Panc1 (cell line): ENCODE data around the gene RHBDL1. TPM values are rescaled to one million over a fixed set of nuclear protein-coding genes. Genes with fewer than 3 reads are reported as not detected.

Experiments
- ATAC-seq: fragments of 200-7000 bp; cut with Tn5 transposase; 2 replicates; pipeline ENCODE4 v1.9.1; 2020; ENCODE audit warnings: mild to moderate bottlenecking, moderate library complexity
- BruUV-seq: library from RNA; stranded (reverse); fragments of 400-500 nt; replicated peaks from 2 replicates; lab custom pipeline; 2021; lab: Mats Ljungman, UMichigan
- CTCF ChIA-PET: fragments of 300-600 bp; sonication (Branson Sonifier 250); formaldehyde crosslinking; loops from one replicate; lab custom pipeline; 2022; ENCODE audit warnings: antibody characterized with exemption; lab: Charles Lee
- POLR2A ChIA-PET: fragments of 300-600 bp; sonication (Branson Sonifier 250); formaldehyde crosslinking; loops from one replicate; lab custom pipeline; 2022; ENCODE audit warnings: antibody characterized with exemption; lab: Charles Lee
- DNase-seq: peaks from one replicate; pipeline ENCODE4 v3.0.0-alpha.2; 2010; ENCODE audit warnings: low read depth, low spot score
- H3K27ac ChIP-seq: 2 replicates; pipeline ENCODE4 v1.5.1; 2011; ENCODE audit warnings: mild to moderate bottlenecking, low read length, inconsistent platforms
- H3K27me3 ChIP-seq: fragments of 200-500 bp; sonication (Bioruptor generic); 2 replicates; pipeline ENCODE4 v1.6.0; 2014; ENCODE audit warnings: low read length, inconsistent platforms; ENCODE audit not compliant: control insufficient read depth, insufficient read depth
- H3K36me3 ChIP-seq: fragments of 200-500 bp; sonication (Bioruptor generic); 2 replicates; pipeline ENCODE4 v1.5.1; 2014; ENCODE audit warnings: inconsistent platforms, mild to moderate bottlenecking, low read length, moderate library complexity; ENCODE audit not compliant: control insufficient read depth, insufficient read depth
- H3K4me1 ChIP-seq: 2 replicates; pipeline ENCODE4 v1.5.1; 2011; ENCODE audit warnings: inconsistent platforms, mild to moderate bottlenecking, low read length, moderate library complexity; ENCODE audit not compliant: control insufficient read depth, insufficient read depth
- H3K4me3 ChIP-seq, 2 experiments: 2 replicates each; pipeline ENCODE4 v1.5.1; 2011 to 2012; ENCODE audit warnings: low read depth in 2 of 2, low read length in 2 of 2, mild to moderate bottlenecking in 2 of 2, inconsistent platforms in 1 of 2, moderate library complexity in 1 of 2
- H3K9me3 ChIP-seq: fragments of 200-500 bp; sonication (Bioruptor generic); 2 replicates; pipeline ENCODE4 v1.5.1; 2014; ENCODE audit warnings: low read depth, mild to moderate bottlenecking, inconsistent platforms, low read length, moderate library complexity; ENCODE audit not compliant: control insufficient read depth, insufficient read depth
- POLR2AphosphoS5 ChIP-seq: IDR thresholded peaks from 2 replicates; pipeline ENCODE4 v1.6.1; 2012; ENCODE audit warnings: mild to moderate bottlenecking, low read depth, low read length, moderate library complexity
- SIN3A ChIP-seq: IDR thresholded peaks from 2 replicates; pipeline ENCODE4 v1.6.1; 2012; ENCODE audit warnings: low read depth, mild to moderate bottlenecking, low read length, moderate library complexity, borderline replicate concordance; ENCODE audit not compliant: insufficient read depth
- TCF7L2 ChIP-seq: IDR thresholded peaks from 2 replicates; pipeline ENCODE4 v1.6.1; 2011; ENCODE audit warnings: mild to moderate bottlenecking, low read depth, low read length, inconsistent platforms
- in situ Hi-C: cut with HindIII; loops from 2 replicates; pipeline ENCODE4 v1.10.0; 2016; ENCODE audit warnings: low sequenced_read_pairs, low pct_unique_long_range_greater_than_20kb
- intact Hi-C: fragments of 100-400 bp; cut with micrococcal nuclease; formaldehyde crosslinking; loops from one replicate; pipeline ENCODE4 v1.10.0; 2022; ENCODE audit not compliant: unreplicated experiment
- total RNA-seq: library from RNA; stranded (reverse); gene quantifications from one replicate; pipeline ENCODE4 v1.2.1, GENCODE V29; 2021; ENCODE audit not compliant: unreplicated experiment
- TF ChIP-seq, protein P1 (sequence below), 2 experiments: IDR thresholded peaks; 2 replicates each; pipeline ENCODE4 v1.6.1; 2011 to 2012; ENCODE audit warnings: low read depth in 2 of 2, control low read depth in 1 of 2, low read length in 1 of 2, mild to moderate bottlenecking in 1 of 2, moderate library complexity in 1 of 2; ENCODE audit not compliant: insufficient read depth in 1 of 2
- TF ChIP-seq, protein P2 (sequence below): fragments of 450-650 bp; IDR thresholded peaks from 2 replicates; pipeline ENCODE4 v1.5.1; 2017; ENCODE audit warnings: mild to moderate bottlenecking

The RHBDL1 gene
- total RNA-seq, 1 experiment from 2014 or later, result 6.6 TPM

DNA sequence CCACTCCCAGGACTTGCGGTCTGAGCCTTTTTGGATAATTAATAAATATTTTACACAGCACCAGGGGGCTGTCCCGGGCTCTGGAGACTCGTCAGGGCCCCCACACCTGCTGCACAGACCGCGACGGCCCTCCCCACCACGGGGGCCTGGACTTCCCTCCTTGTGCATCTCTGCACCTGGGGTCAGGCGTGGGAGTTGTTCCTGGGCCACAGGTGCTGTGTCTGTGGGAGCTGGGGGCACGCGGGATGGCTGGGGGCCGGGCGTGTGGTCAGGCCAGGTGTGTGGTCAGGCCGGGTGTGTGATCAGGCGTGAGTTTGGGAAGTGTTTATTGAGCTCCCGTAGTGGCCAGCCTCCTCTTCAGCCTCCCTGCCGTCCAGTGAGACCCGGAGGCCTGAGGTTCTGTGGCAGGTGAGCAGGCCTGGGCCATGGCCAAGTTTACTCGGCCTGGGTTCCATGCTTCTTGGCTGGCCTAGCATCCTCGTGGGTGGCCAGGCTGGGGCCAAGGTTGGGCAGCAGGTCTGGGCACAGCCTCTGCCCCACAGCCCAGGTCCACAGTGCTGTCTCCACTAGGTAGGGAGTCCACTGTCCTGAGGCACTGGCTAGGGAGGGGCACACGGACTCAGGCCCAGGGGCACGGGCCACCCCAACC, 2.9 kb downstream of the RHBDL1 start:
- ChIA-PET CTCF (no interaction called here), POLR2A (no interaction called here)
- H3K27ac ChIP-seq, result peak overlapping the region; percentile 48; the same call in 1 of the 2 replicates
- no peaks in the 10 kb centered on the region for H3K9me3 ChIP-seq
- H3K4me3 ChIP-seq, result no peak overlapping the region
- in situ Hi-C loops (no loop called here), intact Hi-C loops (no loop called here)
- H3K27me3 ChIP-seq, result no peaks in the 10 kb centered on the region
- ATAC-seq (no peak), DNase-seq (no peak)
- H3K4me1 ChIP-seq, result peaks cover 36% of the 10 kb centered on the region
- H3K36me3 ChIP-seq, result peaks cover 3% of the 10 kb centered on the region; the same call in 1 of the 2 replicates
- TF ChIP-seq POLR2AphosphoS5 (no peak), TCF7L2 (no peak), SIN3A (no peak)
- TF ChIP-seq, protein P1, sequence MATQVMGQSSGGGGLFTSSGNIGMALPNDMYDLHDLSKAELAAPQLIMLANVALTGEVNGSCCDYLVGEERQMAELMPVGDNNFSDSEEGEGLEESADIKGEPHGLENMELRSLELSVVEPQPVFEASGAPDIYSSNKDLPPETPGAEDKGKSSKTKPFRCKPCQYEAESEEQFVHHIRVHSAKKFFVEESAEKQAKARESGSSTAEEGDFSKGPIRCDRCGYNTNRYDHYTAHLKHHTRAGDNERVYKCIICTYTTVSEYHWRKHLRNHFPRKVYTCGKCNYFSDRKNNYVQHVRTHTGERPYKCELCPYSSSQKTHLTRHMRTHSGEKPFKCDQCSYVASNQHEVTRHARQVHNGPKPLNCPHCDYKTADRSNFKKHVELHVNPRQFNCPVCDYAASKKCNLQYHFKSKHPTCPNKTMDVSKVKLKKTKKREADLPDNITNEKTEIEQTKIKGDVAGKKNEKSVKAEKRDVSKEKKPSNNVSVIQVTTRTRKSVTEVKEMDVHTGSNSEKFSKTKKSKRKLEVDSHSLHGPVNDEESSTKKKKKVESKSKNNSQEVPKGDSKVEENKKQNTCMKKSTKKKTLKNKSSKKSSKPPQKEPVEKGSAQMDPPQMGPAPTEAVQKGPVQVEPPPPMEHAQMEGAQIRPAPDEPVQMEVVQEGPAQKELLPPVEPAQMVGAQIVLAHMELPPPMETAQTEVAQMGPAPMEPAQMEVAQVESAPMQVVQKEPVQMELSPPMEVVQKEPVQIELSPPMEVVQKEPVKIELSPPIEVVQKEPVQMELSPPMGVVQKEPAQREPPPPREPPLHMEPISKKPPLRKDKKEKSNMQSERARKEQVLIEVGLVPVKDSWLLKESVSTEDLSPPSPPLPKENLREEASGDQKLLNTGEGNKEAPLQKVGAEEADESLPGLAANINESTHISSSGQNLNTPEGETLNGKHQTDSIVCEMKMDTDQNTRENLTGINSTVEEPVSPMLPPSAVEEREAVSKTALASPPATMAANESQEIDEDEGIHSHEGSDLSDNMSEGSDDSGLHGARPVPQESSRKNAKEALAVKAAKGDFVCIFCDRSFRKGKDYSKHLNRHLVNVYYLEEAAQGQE (IDR thresholded peaks at IDR 0.05; ENCODE audit: insufficient read depth in 1 of 2, low read depth in 2 of 2, low read length in 1 of 2), result no peak
- TF ChIP-seq, protein P2, sequence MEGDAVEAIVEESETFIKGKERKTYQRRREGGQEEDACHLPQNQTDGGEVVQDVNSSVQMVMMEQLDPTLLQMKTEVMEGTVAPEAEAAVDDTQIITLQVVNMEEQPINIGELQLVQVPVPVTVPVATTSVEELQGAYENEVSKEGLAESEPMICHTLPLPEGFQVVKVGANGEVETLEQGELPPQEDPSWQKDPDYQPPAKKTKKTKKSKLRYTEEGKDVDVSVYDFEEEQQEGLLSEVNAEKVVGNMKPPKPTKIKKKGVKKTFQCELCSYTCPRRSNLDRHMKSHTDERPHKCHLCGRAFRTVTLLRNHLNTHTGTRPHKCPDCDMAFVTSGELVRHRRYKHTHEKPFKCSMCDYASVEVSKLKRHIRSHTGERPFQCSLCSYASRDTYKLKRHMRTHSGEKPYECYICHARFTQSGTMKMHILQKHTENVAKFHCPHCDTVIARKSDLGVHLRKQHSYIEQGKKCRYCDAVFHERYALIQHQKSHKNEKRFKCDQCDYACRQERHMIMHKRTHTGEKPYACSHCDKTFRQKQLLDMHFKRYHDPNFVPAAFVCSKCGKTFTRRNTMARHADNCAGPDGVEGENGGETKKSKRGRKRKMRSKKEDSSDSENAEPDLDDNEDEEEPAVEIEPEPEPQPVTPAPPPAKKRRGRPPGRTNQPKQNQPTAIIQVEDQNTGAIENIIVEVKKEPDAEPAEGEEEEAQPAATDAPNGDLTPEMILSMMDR, result no peak
- BruUV-seq, result no TSS peak

- POLR2A ChIA-PET, result no interaction called here
- intact Hi-C loops, result no loop called here
- DNase-seq (no peak), ATAC-seq (peak; percentile 20)
- H3K27me3 ChIP-seq, result no peaks in the 10 kb centered on the region
- peaks cover 30% of the 10 kb centered on the region for H3K4me1 ChIP-seq
- CTCF ChIA-PET, result no interaction called here
- in situ Hi-C loops, result no loop called here
- H3K36me3 ChIP-seq, result peaks cover 5% of the 10 kb centered on the region; the same call in 1 of the 2 replicates
- 0 out of 2 replicates have a peak, but pooled peaks have one; percentile 19 for TF ChIP-seq SIN3A
- TF ChIP-seq, protein P2, result no peak
- no peak; the same call in 1 of the 2 replicates for TF ChIP-seq POLR2AphosphoS5
- TF ChIP-seq, protein P1 (IDR thresholded peaks at IDR 0.05; ENCODE audit: insufficient read depth in 1 of 2, low read depth in 2 of 2, low read length in 1 of 2), result no peak
- no peak for TF ChIP-seq TCF7L2
- peak overlapping the region; percentile 81 for H3K27ac ChIP-seq
- no TSS peak for BruUV-seq
- peak overlapping the region; percentile 59 to 68 for H3K4me3 ChIP-seq
- no peaks in the 10 kb centered on the region for H3K9me3 ChIP-seq
Measured at GRCh38 chr16:678858-679813, 3.7 kb downstream of the RHBDL1 start.
